CD4-positive, alpha-beta memory T cell (primary cell): ENCODE data around the gene IQSEC3. TPM values are rescaled to one million over a fixed set of nuclear protein-coding genes. Genes with fewer than 3 reads are reported as not detected.

Source experiments
- CTCF ChIA-PET: fragments of 350-600 bp; sonication (Branson Sonifier 250); formaldehyde crosslinking; loops from one replicate; lab custom pipeline; 2021; ENCODE audit warnings: inconsistent platforms; ENCODE audit not compliant: partially characterized antibody; lab: Charles Lee
- POLR2A ChIA-PET: fragments of 350-600 bp; sonication (Branson Sonifier 250); formaldehyde crosslinking; loops from one replicate; lab custom pipeline; 2021; ENCODE audit not compliant: partially characterized antibody; lab: Charles Lee
- DNase-seq, 5 donors: peaks; one replicate each; pipeline versions ENCODE4 v3.0.0 to v3.0.0-alpha.2; 2020 to 2022; ENCODE audit warnings: mixed read lengths in 1 of 5
- H3K27ac ChIP-seq: one replicate; pipeline ENCODE4 v1.7.0; 2013; ENCODE audit warnings: low read depth, low read length
- H3K27me3 ChIP-seq: 2 replicates; pipeline ENCODE4 v1.7.0; 2013; ENCODE audit warnings: mild to moderate bottlenecking, low read length, moderate library complexity; ENCODE audit not compliant: insufficient read depth
- H3K36me3 ChIP-seq: 2 replicates; pipeline ENCODE4 v1.7.0; 2013; ENCODE audit warnings: mild to moderate bottlenecking, low read length, moderate library complexity; ENCODE audit not compliant: insufficient read depth
- H3K4me1 ChIP-seq: 2 replicates; pipeline ENCODE4 v1.7.0; 2013; ENCODE audit warnings: mild to moderate bottlenecking, low read length, moderate library complexity; ENCODE audit not compliant: insufficient read depth
- H3K4me3 ChIP-seq, 2 donors: one replicate each; pipeline ENCODE4 v1.7.0; 2013; ENCODE audit warnings: low read length in 2 of 2, mild to moderate bottlenecking in 1 of 2
- H3K9me3 ChIP-seq, 2 donors: one replicate each; pipeline ENCODE4 v1.7.0; 2013; ENCODE audit warnings: low read length in 2 of 2, control low read depth in 1 of 2; ENCODE audit not compliant: control insufficient read depth in 1 of 2
- H3K27ac Mint-ChIP-seq, 7 donors: one replicate each; pipeline ENCODE4 v1.8.0; 2020 to 2021; ENCODE audit warnings: mixed read lengths in 7 of 7, mild to moderate bottlenecking in 6 of 7, inconsistent platforms in 3 of 7, moderate library complexity in 3 of 7
- H3K27me3 Mint-ChIP-seq, 2 donors: one replicate each; pipeline ENCODE4 v1.8.0; 2020 to 2021; ENCODE audit warnings: mixed read lengths in 2 of 2
- H3K36me3 Mint-ChIP-seq, 2 donors: one replicate each; pipeline ENCODE4 v1.8.0; 2020 to 2021; ENCODE audit warnings: mixed read lengths in 2 of 2, inconsistent platforms in 1 of 2, mild to moderate bottlenecking in 1 of 2
- H3K4me1 Mint-ChIP-seq, 4 donors: one replicate each; pipeline ENCODE4 v1.8.0; 2020 to 2021; ENCODE audit warnings: mixed read lengths in 4 of 4, mild to moderate bottlenecking in 1 of 4
- H3K4me3 Mint-ChIP-seq, 8 donors: one replicate each; pipeline ENCODE4 v1.8.0; 2020 to 2021; ENCODE audit warnings: mixed read lengths in 8 of 8, mild to moderate bottlenecking in 7 of 8, moderate library complexity in 6 of 8, inconsistent platforms in 3 of 8
- H3K9me3 Mint-ChIP-seq, 8 donors: one replicate each; pipeline ENCODE4 v1.8.0; 2020 to 2021; ENCODE audit warnings: mixed read lengths in 8 of 8, mild to moderate bottlenecking in 5 of 8, inconsistent platforms in 3 of 8, moderate library complexity in 1 of 8
- intact Hi-C: fragments of 100-400 bp; cut with micrococcal nuclease; formaldehyde crosslinking; loops from one replicate; pipeline ENCODE4 v1.15.1; 2023
- polyA plus RNA-seq, 2 donors: library from polyadenylated mRNA; unstranded; fragments of 300-500 nt; fragmentation: Illumina TruSeq; gene quantifications; one replicate each; pipeline ENCODE4 v1.2.3, GENCODE V29; 2021
- total RNA-seq, 2 experiments: library from RNA; stranded (reverse); gene quantifications; one replicate each; pipeline ENCODE4 v1.2.3, GENCODE V29; 2021

Gene IQSEC3
- total and polyA plus RNA-seq, 4 experiments from 2014 or later: 0.84 to 0.91 TPM; not detected in 2

GRCh38 chr12:143964-144649 lies 77.5 kb downstream of the IQSEC3 start:
- Mint-ChIP-seq H3K27me3 (peaks cover 13 to 22% of the 10 kb centered on the region in 2 donors), H3K36me3 (no peaks in the 10 kb centered on the region), H3K9me3 (peaks cover 0 to 2% (median 0%) of the 10 kb centered on the region in 8 donors), H3K4me3 (peak overlapping the region in 4 of 8 donors; percentile 20 to 46 (median 27)), H3K27ac (peak overlapping the region in 2 of 7 donors; percentile 39 to 46), H3K4me1 (peaks cover 0 to 24% (median 11%) of the 10 kb centered on the region in 4 donors)
- H3K4me1 ChIP-seq: no peaks in the 10 kb centered on the region
- ChIA-PET POLR2A (no interaction called here), CTCF (no interaction called here)
- no peaks in the 10 kb centered on the region for H3K36me3 ChIP-seq
- intact Hi-C loops: no loop called here
- no peak overlapping the region for H3K27ac ChIP-seq
- H3K27me3 ChIP-seq: no peaks in the 10 kb centered on the region
- no peaks in the 10 kb centered on the region for H3K9me3 ChIP-seq
- no peak overlapping the region for H3K4me3 ChIP-seq
- no peak for DNase-seq

GRCh38 chr12:144650-145284 lies 78.2 kb downstream of the IQSEC3 start:
- no peak for DNase-seq
- peak overlapping the region in 3 of 7 donors; percentile 42 to 52 (median 46) for H3K27ac Mint-ChIP-seq
- Histone ChIP-seq H3K27ac (no peak overlapping the region), H3K4me3 (no peak overlapping the region), H3K36me3 (no peaks in the 10 kb centered on the region), H3K9me3 (no peaks in the 10 kb centered on the region), H3K4me1 (no peaks in the 10 kb centered on the region), H3K27me3 (no peaks in the 10 kb centered on the region)
- H3K9me3 Mint-ChIP-seq: no peaks in the 10 kb centered on the region
- peaks cover 9 to 19% of the 10 kb centered on the region in 2 donors for H3K27me3 Mint-ChIP-seq
- CTCF ChIA-PET: no interaction called here
- POLR2A ChIA-PET: no interaction called here
- H3K36me3 Mint-ChIP-seq: no peaks in the 10 kb centered on the region
- peaks cover 0 to 17% (median 11%) of the 10 kb centered on the region in 4 donors for H3K4me1 Mint-ChIP-seq
- H3K4me3 Mint-ChIP-seq: peak overlapping the region in 5 of 8 donors; percentile 6 to 46 (median 25)
- intact Hi-C loops: no loop called here

GRCh38 chr12:145369-145960 lies 78.9 kb downstream of the IQSEC3 start:
- Mint-ChIP-seq H3K4me1 (peaks cover 0 to 15% (median 10%) of the 10 kb centered on the region in 4 donors), H3K4me3 (peak overlapping the region in 1 of 8 donors; percentile 30), H3K27me3 (peaks cover 4 to 13% of the 10 kb centered on the region in 2 donors), H3K9me3 (no peaks in the 10 kb centered on the region), H3K27ac (peak overlapping the region in 2 of 7 donors; percentile 42 to 52), H3K36me3 (no peaks in the 10 kb centered on the region)
- Histone ChIP-seq H3K36me3 (no peaks in the 10 kb centered on the region), H3K4me1 (no peaks in the 10 kb centered on the region), H3K27ac (no peak overlapping the region), H3K4me3 (no peak overlapping the region), H3K27me3 (no peaks in the 10 kb centered on the region), H3K9me3 (no peaks in the 10 kb centered on the region)
- ChIA-PET CTCF (no interaction called here), POLR2A (no interaction called here)
- intact Hi-C loops: no loop called here
- no peak for DNase-seq

- no peaks in the 10 kb centered on the region for H3K27me3 ChIP-seq
- H3K4me1 ChIP-seq: no peaks in the 10 kb centered on the region
- intact Hi-C loops: no loop called here
- no peak for DNase-seq
- H3K9me3 ChIP-seq: no peaks in the 10 kb centered on the region
- CTCF ChIA-PET: interaction anchor here (0.8 kb wide), 1 partner anchor 10 kb away, joined by 3 read pairs; no protein-coding TSS in a partner anchor
- no peak overlapping the region for H3K4me3 ChIP-seq
- H3K9me3 Mint-ChIP-seq: peaks cover 0 to 2% (median 0%) of the 10 kb centered on the region in 8 donors
- no peak overlapping the region for H3K4me3 Mint-ChIP-seq
- POLR2A ChIA-PET: no interaction called here
- H3K27me3 Mint-ChIP-seq: peaks cover 0 to 16% of the 10 kb centered on the region in 2 donors
- H3K27ac Mint-ChIP-seq: no peak overlapping the region
- peaks cover 0 to 15% (median 10%) of the 10 kb centered on the region in 4 donors for H3K4me1 Mint-ChIP-seq
- no peaks in the 10 kb centered on the region for H3K36me3 ChIP-seq
- no peak overlapping the region for H3K27ac ChIP-seq
- no peaks in the 10 kb centered on the region for H3K36me3 Mint-ChIP-seq
These were observed 80.7 kb downstream of the IQSEC3 start for GRCh38 chr12:147242-147641.

- no peak for DNase-seq
- CTCF ChIA-PET: interaction anchor here (0.7 kb wide), 1 partner anchor 9 kb away, joined by 4 read pairs; no protein-coding TSS in a partner anchor
- H3K27me3 Mint-ChIP-seq: peaks cover 0 to 13% of the 10 kb centered on the region in 2 donors
- POLR2A ChIA-PET: no interaction called here
- peaks cover 0 to 15% (median 8%) of the 10 kb centered on the region in 4 donors for H3K4me1 Mint-ChIP-seq
- no peak overlapping the region for H3K4me3 ChIP-seq
- intact Hi-C loops: no loop called here
- no peaks in the 10 kb centered on the region for H3K36me3 Mint-ChIP-seq
- no peak overlapping the region for H3K4me3 Mint-ChIP-seq
- H3K27ac ChIP-seq: no peak overlapping the region
- H3K36me3 ChIP-seq: no peaks in the 10 kb centered on the region
- no peaks in the 10 kb centered on the region for H3K4me1 ChIP-seq
- H3K9me3 ChIP-seq: no peaks in the 10 kb centered on the region
- no peaks in the 10 kb centered on the region for H3K27me3 ChIP-seq
- peaks cover 0 to 2% (median 0%) of the 10 kb centered on the region in 8 donors for H3K9me3 Mint-ChIP-seq
- no peak overlapping the region for H3K27ac Mint-ChIP-seq
These were observed 82.3 kb downstream of the IQSEC3 start for GRCh38 chr12:148676-149416.

DNA sequence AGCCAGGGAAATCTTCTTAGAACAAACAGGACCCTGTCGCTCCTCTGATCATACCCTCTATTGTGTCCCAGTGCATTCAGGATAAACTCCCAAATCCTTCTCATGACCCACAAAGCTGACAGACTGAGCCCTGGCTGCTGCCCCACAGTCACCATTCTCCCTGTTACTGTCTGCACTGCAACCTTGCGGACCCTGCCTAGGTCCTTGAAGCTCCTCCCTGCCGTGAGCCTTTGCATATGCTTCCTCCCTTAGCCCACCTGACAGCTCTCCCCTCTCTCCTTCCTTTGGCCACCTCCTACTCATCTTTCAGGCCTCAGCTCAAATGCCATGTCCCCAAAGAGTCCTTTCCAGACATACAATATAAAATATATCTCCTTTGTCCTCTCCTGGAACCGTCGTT lies 85.0 kb downstream of the IQSEC3 start:
- Mint-ChIP-seq H3K27ac (no peak overlapping the region), H3K4me3 (no peak overlapping the region), H3K9me3 (peaks cover 0 to 2% (median 0%) of the 10 kb centered on the region in 8 donors), H3K4me1 (no peaks in the 10 kb centered on the region), H3K27me3 (peaks cover 2 to 13% of the 10 kb centered on the region in 2 donors), H3K36me3 (no peaks in the 10 kb centered on the region)
- intact Hi-C loops: no loop called here
- H3K27me3 ChIP-seq: no peaks in the 10 kb centered on the region
- no peaks in the 10 kb centered on the region for H3K9me3 ChIP-seq
- H3K27ac ChIP-seq: no peak overlapping the region
- ChIA-PET POLR2A (no interaction called here), CTCF (no interaction called here)
- no peak overlapping the region for H3K4me3 ChIP-seq
- DNase-seq: no peak
- no peaks in the 10 kb centered on the region for H3K36me3 ChIP-seq
- H3K4me1 ChIP-seq: no peaks in the 10 kb centered on the region
